ENCODE results near the gene SMKR1.

The SMKR1 gene

GRCh38 chr7:129531721-129532120, 29.4 kb downstream of the SMKR1 start:
- no peak for TF ChIP-seq GATA2 (IDR thresholded peaks at IDR 0.05; ENCODE audit: low read depth, low read length)
- no peak for TF ChIP-seq GATA3 (IDR thresholded peaks at IDR 0.05; ENCODE audit: low read depth, low read length)

- no peak for TF ChIP-seq GATA2 (IDR thresholded peaks at IDR 0.05; ENCODE audit: low read depth, low read length)
- TF ChIP-seq GATA3 (IDR thresholded peaks at IDR 0.05; ENCODE audit: low read depth, low read length): no peak
These were observed 30.0 kb downstream of the SMKR1 start for GRCh38 chr7:129532375-129532774.

- TF ChIP-seq GATA2 (IDR thresholded peaks at IDR 0.05; ENCODE audit: low read depth, low read length) (no peak), GATA3 (IDR thresholded peaks at IDR 0.05; ENCODE audit: low read depth, low read length) (no peak)
These were observed 33.6 kb downstream of the SMKR1 start for GRCh38 chr7:129535896-129536295.

- TF ChIP-seq GATA2 (IDR thresholded peaks at IDR 0.05; ENCODE audit: low read depth, low read length): no peak
- TF ChIP-seq GATA3 (IDR thresholded peaks at IDR 0.05; ENCODE audit: low read depth, low read length): no peak
These were observed 34.0 kb downstream of the SMKR1 start for GRCh38 chr7:129536323-129536722.

GRCh38 chr7:129538790-129539189, 36.5 kb downstream of the SMKR1 start:
- TF ChIP-seq GATA2 (IDR thresholded peaks at IDR 0.05; ENCODE audit: low read depth, low read length) (no peak), GATA3 (IDR thresholded peaks at IDR 0.05; ENCODE audit: low read depth, low read length) (no peak)

GRCh38 chr7:129540340-129540739, 38.0 kb downstream of the SMKR1 start:
- TF ChIP-seq GATA2 (IDR thresholded peaks at IDR 0.05; ENCODE audit: low read depth, low read length) (no peak), GATA3 (IDR thresholded peaks at IDR 0.05; ENCODE audit: low read depth, low read length) (no peak)

- TF ChIP-seq GATA2 (IDR thresholded peaks at IDR 0.05; ENCODE audit: low read depth, low read length) (no peak), GATA3 (IDR thresholded peaks at IDR 0.05; ENCODE audit: low read depth, low read length) (no peak)
These were observed 42.4 kb downstream of the SMKR1 start for GRCh38 chr7:129544700-129545099.

- no peak for TF ChIP-seq GATA3 (IDR thresholded peaks at IDR 0.05; ENCODE audit: low read depth, low read length)
- no peak for TF ChIP-seq GATA2 (IDR thresholded peaks at IDR 0.05; ENCODE audit: low read depth, low read length)
These were observed 48.5 kb downstream of the SMKR1 start for GRCh38 chr7:129550693-129551360.

- TF ChIP-seq GATA2 (IDR thresholded peaks at IDR 0.05; ENCODE audit: low read depth, low read length) (no peak), GATA3 (IDR thresholded peaks at IDR 0.05; ENCODE audit: low read depth, low read length) (no peak)
These were observed 51.6 kb downstream of the SMKR1 start for GRCh38 chr7:129553899-129554461.

- no peak for TF ChIP-seq GATA2 (IDR thresholded peaks at IDR 0.05; ENCODE audit: low read depth, low read length)
- TF ChIP-seq GATA3 (IDR thresholded peaks at IDR 0.05; ENCODE audit: low read depth, low read length): no peak
These were observed 54.3 kb downstream of the SMKR1 start for GRCh38 chr7:129556607-129557133.

GRCh38 chr7:129557686-129558481, 55.6 kb downstream of the SMKR1 start:
- TF ChIP-seq GATA3 (IDR thresholded peaks at IDR 0.05; ENCODE audit: low read depth, low read length): no peak
- TF ChIP-seq GATA2 (IDR thresholded peaks at IDR 0.05; ENCODE audit: low read depth, low read length): no peak

- TF ChIP-seq GATA3 (IDR thresholded peaks at IDR 0.05; ENCODE audit: low read depth, low read length) (no peak), GATA2 (IDR thresholded peaks at IDR 0.05; ENCODE audit: low read depth, low read length) (no peak)
These were observed 57.2 kb downstream of the SMKR1 start for GRCh38 chr7:129559564-129559963.

GRCh38 chr7:129560831-129561230, 58.5 kb downstream of the SMKR1 start:
- no peak for TF ChIP-seq GATA3 (IDR thresholded peaks at IDR 0.05; ENCODE audit: low read depth, low read length)
- TF ChIP-seq GATA2 (IDR thresholded peaks at IDR 0.05; ENCODE audit: low read depth, low read length): no peak

GRCh38 chr7:129561677-129562359, 59.5 kb downstream of the SMKR1 start:
- TF ChIP-seq GATA3 (IDR thresholded peaks at IDR 0.05; ENCODE audit: low read depth, low read length): no peak
- no peak for TF ChIP-seq GATA2 (IDR thresholded peaks at IDR 0.05; ENCODE audit: low read depth, low read length)
